ENCODE measurements around the gene FZD7.

- no peak for TF ChIP-seq CTCF (conservative IDR thresholded peaks at IDR 0.05)
- no peak for TF ChIP-seq ZFX (IDR thresholded peaks at IDR 0.05)
These were observed 28.3 kb upstream of the FZD7 start for GRCh38 chr2:202005272-202005887.

Measured in C4-2B (cell line).